NCI-H82 treated with DMSO at 0.1 percent for 48 hours (cell line): ENCODE results near the gene KCNJ6.

ENCODE experiments used
- DNase-seq: peaks from one replicate; lab custom pipeline; 2025; ENCODE audit not compliant: unreplicated experiment; lab: John Stamatoyannopoulos, UW

The KCNJ6 gene

DNA sequence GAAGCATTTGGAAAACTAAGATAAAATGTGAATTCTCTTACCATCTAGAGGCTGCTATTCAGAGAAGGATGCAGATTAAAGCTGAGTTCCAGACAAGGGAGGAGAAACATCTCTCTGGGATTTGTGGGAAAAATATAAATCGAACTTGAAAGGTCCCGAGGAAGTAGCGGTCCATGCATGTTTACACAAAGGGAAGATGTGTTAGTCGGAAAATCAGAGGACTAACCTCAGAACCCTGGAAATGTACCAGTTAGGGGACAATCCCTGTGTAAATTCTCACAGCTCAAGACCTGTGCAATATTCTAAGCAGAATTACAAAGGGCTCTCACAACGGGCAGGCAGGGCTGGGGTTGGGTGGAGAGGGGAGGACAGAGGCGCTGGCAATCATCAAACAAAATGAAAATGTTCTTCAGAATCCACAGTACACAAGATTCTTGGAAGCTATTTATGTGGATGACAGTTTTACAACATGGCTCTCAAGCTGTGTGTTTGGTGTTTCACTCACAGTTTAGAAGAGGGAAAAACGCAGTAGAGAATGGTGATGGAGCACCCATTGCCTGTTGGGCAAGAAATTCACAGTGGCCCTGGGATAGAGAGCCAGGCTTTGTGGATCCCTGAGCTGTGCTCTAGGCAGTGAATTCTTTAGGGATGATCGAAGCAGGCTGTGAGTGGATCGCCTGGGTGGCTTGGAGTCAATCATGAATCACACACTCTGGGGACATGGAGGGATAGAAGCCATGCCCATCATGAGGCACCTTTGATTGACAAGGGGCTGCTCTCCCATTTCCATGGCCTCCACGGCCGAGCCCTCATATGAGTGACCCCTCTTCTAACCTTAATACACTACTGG, 47.6 kb downstream of the KCNJ6 start:
- no peak for DNase-seq

- no peak for DNase-seq
These were observed 50.2 kb downstream of the KCNJ6 start for GRCh38 chr21:37866027-37866426.

DNA sequence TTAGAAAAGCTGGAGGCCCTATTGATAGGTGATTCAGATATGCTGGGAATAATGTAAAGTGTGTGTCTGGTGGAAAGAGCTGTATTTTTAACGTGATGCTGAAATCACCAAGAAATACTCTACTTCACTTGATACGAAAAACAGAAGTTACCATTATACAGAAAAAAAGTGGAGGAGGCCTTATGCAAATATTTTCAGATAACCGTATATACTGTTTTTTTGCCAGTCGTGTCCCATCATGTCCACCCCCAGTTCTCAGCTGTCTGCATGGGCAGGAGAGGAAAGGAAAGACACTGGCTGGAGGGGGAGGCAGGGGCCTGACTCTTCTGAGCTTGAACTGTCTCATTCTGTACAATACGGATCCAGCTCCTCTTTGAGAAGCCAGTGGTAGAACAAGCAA, 51.1 kb downstream of the KCNJ6 start:
- no peak for DNase-seq

DNA sequence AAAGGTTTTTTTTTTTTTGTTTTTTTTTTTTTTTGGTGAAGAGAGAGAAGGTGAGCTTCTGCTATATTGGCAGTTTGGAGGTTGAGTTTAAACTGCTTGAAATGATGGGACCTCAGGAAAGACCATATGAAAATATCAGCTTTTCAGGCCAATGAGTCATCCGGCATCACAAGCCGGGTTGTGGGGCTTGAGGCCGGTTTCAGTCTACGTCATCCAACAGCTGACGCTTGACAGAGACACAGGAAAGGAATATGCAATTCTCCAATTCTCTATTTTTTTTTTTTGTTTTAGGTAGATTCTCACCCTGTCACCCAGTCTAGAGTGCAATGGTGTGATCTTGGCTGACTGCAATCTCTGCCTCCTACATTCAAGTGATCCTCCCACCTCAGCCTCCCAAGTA, 52.4 kb downstream of the KCNJ6 start:
- no peak for DNase-seq

GRCh38 chr21:37862536-37862935, 53.7 kb downstream of the KCNJ6 start:
- peak; percentile 80 for DNase-seq

GRCh38 chr21:37861561-37861960, 54.7 kb downstream of the KCNJ6 start:
- no peak for DNase-seq

- no peak for DNase-seq
These were observed 55.8 kb downstream of the KCNJ6 start for GRCh38 chr21:37860416-37860815.

DNA sequence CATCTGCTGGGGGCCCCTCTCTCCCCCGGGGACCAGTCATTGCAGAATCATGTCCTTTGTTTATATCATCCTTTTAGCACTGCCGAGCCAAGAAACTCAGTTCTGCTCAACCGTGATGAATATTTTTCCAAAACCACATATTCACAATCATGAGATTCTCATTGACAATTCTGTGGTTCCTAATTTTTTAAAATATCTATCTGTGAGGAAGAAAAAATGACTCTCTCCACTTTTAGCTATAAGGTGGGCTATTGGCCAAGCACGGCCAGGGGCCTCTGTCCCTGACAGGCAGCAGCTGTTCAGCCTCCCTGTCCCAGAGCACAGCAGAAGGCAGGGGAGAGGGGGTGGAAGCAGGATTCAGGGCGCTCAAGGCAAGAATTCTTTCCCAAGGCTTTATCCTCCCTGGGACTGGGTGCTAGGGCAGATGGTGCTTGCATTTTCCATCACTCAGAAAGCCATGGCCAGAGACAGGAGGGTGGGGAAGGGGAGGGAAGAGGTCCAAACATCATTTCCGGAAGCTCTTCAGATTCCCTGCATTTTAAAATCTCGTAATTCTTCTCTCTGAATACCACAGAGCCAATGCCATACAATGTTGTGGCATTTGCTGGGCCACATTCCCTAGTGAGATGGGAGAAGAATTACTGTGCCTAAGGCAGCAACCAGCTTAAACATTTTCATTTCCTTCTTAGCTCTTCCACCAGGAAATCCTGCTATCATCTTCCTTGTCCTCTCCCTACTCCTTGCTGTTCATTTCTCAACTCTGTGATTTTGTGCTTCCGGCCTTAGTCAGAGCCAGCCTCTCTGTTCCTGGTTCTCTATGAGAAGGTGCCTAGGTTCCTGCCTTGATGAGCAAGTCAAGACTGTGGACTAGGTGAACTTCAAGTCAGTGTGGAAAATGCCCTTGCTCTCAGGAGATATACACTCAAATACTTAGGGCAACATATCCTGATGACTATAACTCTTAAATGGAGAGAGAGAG, 60.3 kb downstream of the KCNJ6 start:
- peak; percentile 86 for DNase-seq

- no peak for DNase-seq
These were observed 61.0 kb downstream of the KCNJ6 start for GRCh38 chr21:37855271-37855646.

DNA sequence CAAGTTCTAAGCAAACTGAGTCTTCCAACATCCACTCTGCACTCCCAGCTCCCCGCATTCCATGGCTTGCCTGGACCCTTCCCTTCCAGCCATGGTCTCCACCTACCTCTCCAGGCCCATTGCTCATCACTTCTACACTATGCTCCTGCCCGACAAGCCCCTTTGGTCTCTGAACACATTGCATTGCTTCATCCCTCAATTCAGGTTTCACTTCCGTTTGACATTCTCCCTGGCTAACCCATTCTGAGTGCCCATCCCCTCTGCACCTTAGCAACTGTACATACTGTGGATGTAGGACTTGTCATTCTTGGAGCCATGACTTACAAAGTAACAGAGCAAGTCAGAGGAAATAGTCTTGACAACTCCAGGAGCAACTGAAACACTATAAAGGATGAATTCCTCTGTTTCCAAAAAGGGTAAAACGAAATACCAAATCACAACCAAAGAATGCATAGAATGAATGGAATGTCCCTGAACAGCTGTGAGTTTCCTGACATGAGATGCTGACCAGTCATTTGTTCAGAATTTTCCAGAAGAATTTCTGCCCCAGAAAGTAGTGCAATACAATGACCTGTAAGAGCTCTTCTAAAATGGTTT, 66.7 kb downstream of the KCNJ6 start:
- no peak for DNase-seq

DNA sequence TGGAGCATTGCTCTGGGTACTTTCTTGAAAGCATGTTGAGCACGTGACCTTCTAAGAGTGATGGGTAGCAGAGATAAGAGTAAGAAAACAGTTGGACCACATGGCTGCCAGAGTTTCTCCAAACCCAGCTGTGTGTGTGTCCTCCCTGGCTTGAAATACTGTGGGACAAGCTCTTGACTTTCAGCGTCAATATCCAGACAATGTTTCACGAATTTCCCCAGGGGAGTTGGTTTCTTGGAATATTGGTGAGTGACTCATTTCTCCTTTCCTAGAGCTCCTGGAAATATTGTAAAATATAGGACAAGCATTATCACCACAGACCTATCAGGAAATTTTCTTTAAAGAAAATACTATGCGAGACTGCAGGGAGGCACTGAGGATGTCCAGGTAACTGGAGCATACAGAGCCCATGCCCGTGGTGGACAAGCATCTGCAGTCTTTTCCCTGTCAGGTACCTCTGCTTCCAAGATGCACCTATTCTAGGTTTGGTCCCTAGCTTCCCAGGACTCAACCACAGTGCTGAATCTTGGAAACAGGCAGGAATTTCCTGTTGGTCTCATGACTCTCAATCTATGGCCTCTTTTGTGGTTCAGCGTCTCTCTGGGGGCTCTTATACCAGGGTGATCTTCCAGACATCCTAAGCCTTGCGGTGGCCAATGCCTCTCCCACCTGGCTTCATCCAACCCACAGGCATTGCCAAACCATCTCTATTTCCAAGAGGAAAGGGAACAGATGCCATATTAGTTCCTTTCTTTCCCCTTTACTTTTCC, 67.4 kb downstream of the KCNJ6 start:
- DNase-seq: no peak

DNA sequence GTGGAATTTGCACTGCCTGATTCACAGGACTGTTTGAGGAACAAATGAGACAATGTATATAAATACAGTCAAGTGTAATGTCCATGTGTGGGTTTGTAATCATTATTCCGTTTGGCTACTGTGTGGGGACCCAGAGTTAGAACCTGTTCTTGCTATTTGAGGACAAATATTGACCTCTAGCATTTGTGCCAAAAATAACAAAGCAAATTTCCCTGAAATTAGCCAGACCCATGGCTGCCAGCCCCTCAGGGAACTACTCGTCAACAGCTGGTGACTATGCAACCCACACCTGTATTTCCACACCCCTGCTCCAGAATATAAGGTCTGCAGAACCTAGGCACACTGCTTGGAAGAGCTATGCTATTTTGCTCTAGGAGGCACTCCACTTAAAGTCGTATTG, 70.7 kb downstream of the KCNJ6 start:
- DNase-seq: no peak

DNA sequence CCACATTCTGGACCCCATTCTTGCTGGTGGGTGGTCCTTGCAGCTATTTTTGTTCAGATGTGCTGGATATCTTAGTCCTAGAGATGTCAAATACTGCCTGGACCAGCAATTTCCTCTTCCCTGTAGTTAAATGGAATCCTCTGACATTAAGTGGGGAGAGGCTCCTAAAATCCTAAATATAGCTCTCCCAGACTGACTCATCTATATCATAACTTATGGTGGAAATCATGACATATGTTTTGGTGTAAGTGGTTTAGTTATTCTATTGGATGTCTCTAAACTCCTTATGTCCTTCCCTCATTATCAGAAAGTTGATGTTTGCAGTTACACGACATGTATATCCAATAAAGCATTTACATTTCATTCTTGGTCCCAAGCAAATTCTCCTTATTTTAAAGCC, 73.1 kb downstream of the KCNJ6 start:
- no peak for DNase-seq

GRCh38 chr21:37842163-37842919, 73.9 kb downstream of the KCNJ6 start:
- no peak for DNase-seq

DNA sequence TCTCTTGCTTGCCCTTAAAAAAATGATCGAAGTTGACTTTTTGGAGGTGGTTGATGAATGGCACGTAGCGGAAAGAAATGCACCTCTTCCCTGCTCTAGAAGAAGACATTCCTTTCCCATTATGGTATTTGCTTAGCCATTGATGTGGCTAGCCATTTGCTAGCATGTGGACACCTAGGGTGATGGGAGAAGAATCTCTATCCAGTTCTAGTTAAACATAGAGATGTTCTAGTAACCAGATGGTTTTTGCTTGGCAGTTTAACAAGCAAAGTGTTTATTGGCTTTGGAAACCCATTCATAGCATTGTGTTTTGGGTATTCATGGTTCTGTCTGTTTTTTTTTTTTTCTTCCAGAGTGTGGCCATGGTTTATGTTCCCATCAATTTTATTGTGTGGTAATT, 78.9 kb downstream of the KCNJ6 start:
- no peak for DNase-seq

- no peak for DNase-seq
These were observed 80.8 kb downstream of the KCNJ6 start for GRCh38 chr21:37835481-37835880.

DNA sequence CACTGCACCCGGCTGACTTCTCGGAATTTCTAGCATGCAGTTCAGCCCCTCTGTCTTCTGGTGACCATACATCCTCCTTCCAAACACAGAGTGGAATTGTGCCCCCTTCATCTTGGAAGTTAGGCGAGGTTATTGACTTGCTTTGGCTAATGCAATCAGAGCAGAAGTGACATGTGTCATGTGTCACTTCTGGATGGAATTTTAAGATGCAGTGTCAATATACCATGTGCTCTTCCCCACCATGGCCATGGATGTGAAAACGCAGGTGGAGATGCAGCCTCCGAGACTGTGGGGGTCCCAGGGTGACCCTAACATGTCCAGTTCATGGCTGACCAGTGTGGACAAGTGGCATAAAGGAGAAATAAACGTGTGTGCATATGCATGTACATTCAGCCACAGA, 83.0 kb downstream of the KCNJ6 start:
- DNase-seq: no peak

DNA sequence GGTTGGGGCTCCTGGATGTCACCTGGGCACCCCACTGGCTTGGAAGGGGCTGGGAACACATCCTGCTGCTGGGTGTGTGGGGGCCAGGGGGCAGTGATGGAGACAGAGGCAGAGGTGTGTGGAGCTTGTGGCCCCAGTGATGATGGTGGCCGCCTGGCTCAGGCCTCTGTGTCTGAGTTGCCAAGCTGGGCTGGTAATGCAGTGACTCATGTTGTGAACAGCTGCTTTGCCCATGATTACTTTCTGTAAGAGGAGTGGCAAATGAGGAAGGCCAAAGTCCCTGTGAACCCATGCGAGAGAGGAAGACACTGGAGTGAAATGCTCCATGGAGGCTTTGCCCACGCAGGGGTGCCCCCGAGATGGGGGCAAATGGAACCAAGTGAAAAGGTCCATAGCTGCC, 86.8 kb downstream of the KCNJ6 start:
- DNase-seq: no peak

DNA sequence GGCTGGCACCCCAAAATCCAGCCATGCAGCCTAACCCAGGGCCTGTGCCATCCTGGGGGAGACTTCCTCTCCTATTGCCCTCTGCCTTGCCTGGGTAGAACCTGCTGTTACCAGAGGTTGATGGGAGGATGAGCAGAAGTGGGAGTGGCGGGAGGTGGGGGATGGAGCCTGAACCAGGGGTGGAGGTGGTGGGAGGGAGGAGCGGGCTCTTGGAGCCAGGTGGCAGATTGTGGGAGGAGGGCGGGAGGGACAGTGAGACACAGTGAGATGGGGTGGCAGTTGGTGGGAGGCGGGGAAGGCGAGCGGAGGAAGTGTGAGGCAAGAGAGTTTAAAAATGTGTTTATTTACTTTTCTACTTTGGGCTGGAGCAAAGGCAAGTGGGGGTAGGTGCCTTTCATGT, 87.3 kb downstream of the KCNJ6 start:
- peak; percentile 71 for DNase-seq

GRCh38 chr21:37828556-37828955, 87.7 kb downstream of the KCNJ6 start:
- peak; percentile 58 for DNase-seq
